ENCODE data around the gene NACC2. TPM values are rescaled to one million over a fixed set of nuclear protein-coding genes. Genes with fewer than 3 reads are reported as not detected.

Gene NACC2
- total and polyA plus RNA-seq, 2 donors from 2014 or later, result 7.1 to 30.9 TPM

GRCh38 chr9:136117916-136118319, 22.8 kb upstream of the NACC2 start:
- peak overlapping the region; percentile 1 to 69 (median 69) for H3K4me3 ChIP-seq (ENCODE audit: low read length in 3 of 3)
- peaks cover 0 to 16% (median 0%) of the 10 kb centered on the region in 3 donors for H3K4me1 ChIP-seq (ENCODE audit: control insufficient read depth in 2 of 3, insufficient read depth in 2 of 3, low read depth in 1 of 3, low read length in 3 of 3)
- no peak for TF ChIP-seq CTCF (IDR thresholded peaks at IDR 0.05; ENCODE audit: borderline replicate concordance, extremely low read depth, insufficient read depth)
- no peaks in the 10 kb centered on the region for H3K27me3 ChIP-seq (ENCODE audit: control insufficient read depth, insufficient read depth, low read length)
- no peaks in the 10 kb centered on the region for H3K36me3 ChIP-seq (ENCODE audit: control insufficient read depth in 2 of 3, insufficient read depth in 3 of 3, low read length in 3 of 3)
- peak in 1 of 5 donors; percentile 76 for DNase-seq
- H3K9ac ChIP-seq (ENCODE audit: low read length in 3 of 3), result peak overlapping the region in 2 of 3 donors; percentile 54 to 69
- intact Hi-C loops (cut with DNase I), result no loop called here
- no peak for FAIRE-seq
- peak overlapping the region; percentile 71 to 92 for H3K27ac ChIP-seq (ENCODE audit: low read depth in 2 of 2, low read length in 2 of 2)
- H3K9me3 ChIP-seq (ENCODE audit: control insufficient read depth in 2 of 3, insufficient read depth in 1 of 3, low read length in 3 of 3), result no peaks in the 10 kb centered on the region

- Histone ChIP-seq H3K27me3 (ENCODE audit: control insufficient read depth, insufficient read depth, low read length) (no peaks in the 10 kb centered on the region), H3K9ac (ENCODE audit: low read length in 3 of 3) (peak overlapping the region in 2 of 3 donors; percentile 54 to 69), H3K9me3 (ENCODE audit: control insufficient read depth in 2 of 3, insufficient read depth in 1 of 3, low read length in 3 of 3) (no peaks in the 10 kb centered on the region), H3K27ac (ENCODE audit: low read depth in 2 of 2, low read length in 2 of 2) (peak overlapping the region; percentile 71 to 92), H3K4me1 (ENCODE audit: control insufficient read depth in 2 of 3, insufficient read depth in 2 of 3, low read depth in 1 of 3, low read length in 3 of 3) (peaks cover 0 to 13% (median 0%) of the 10 kb centered on the region in 3 donors), H3K4me3 (ENCODE audit: low read length in 3 of 3) (peak overlapping the region in 2 of 3 donors; percentile 69), H3K36me3 (ENCODE audit: control insufficient read depth in 2 of 3, insufficient read depth in 3 of 3, low read length in 3 of 3) (no peaks in the 10 kb centered on the region)
- FAIRE-seq (no peak), DNase-seq (peak in 1 of 5 donors; percentile 72)
- intact Hi-C loops (cut with DNase I), result no loop called here
- no peak for TF ChIP-seq CTCF (IDR thresholded peaks at IDR 0.05; ENCODE audit: borderline replicate concordance, extremely low read depth, insufficient read depth)
Observed at GRCh38 chr9:136117291-136117915, 22.3 kb upstream of the NACC2 start.

DNA sequence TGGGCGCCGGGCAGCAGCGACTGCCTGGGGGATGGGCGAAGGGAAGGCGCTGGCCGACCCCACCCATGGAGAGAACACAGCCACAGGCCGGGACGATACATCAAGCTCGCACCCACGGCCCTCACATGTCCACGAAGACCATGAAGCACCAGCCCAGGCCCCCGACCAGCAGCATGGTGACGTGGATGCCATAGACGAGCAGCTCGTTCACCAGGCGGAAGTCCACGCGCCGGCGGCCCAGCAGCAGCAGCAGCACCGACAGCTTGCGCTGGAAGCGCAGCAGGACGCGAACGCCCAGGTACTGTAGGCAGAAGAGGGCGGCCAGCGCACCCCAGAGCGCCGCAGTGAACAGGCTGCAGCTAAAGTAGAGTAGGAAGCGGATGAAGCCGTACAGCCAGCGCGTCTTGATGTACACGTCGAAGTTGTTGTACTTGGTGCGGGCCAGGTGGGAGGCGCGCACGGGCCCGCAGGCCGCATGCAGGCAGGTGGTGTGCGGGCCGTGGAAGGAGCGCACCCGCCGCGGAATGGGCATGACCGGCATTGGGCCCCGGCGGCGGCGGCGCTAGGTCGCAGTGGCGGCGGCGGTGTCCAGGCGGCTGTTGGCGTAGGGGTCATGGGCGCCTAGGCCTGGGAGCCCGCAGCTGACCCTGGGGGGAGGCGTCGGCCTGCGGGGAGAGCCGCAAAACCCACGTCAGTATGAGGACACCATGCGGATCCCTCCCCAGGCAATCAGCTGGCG, 21.4 kb upstream of the NACC2 start:
- no peak overlapping the region for H3K4me3 ChIP-seq (ENCODE audit: low read length in 3 of 3)
- TF ChIP-seq CTCF (IDR thresholded peaks at IDR 0.05; ENCODE audit: borderline replicate concordance, extremely low read depth, insufficient read depth), result no peak

More for the DNA sequence above, 21.4 kb upstream of the NACC2 start:
- intact Hi-C loops (cut with DNase I), result no loop called here
- no peak for DNase-seq
- Histone ChIP-seq H3K9me3 (ENCODE audit: control insufficient read depth in 2 of 3, insufficient read depth in 1 of 3, low read length in 3 of 3) (no peaks in the 10 kb centered on the region), H3K36me3 (ENCODE audit: control insufficient read depth in 2 of 3, insufficient read depth in 3 of 3, low read length in 3 of 3) (no peaks in the 10 kb centered on the region), H3K27me3 (ENCODE audit: control insufficient read depth, insufficient read depth, low read length) (no peaks in the 10 kb centered on the region), H3K4me1 (ENCODE audit: control insufficient read depth in 2 of 3, insufficient read depth in 2 of 3, low read depth in 1 of 3, low read length in 3 of 3) (peaks cover 0 to 13% (median 0%) of the 10 kb centered on the region in 3 donors), H3K27ac (ENCODE audit: low read depth in 2 of 2, low read length in 2 of 2) (no peak overlapping the region), H3K9ac (ENCODE audit: low read length in 3 of 3) (no peak overlapping the region)
- no peak for FAIRE-seq

Data from kidney (tissue), 14 donors.